Nephron progenitor cell (in vitro differentiated cells): Measurements from ENCODE around the gene RBMY1F.
"Not testable (repeated sequence)": the region's sequence is repeated elsewhere in the genome, so short reads cannot be mapped to it uniquely, and the experiment has no call there.

Source experiments
- DNase-seq: peaks from one replicate; pipeline ENCODE4 v3.0.0; 2021
- H3K27ac Mint-ChIP-seq: 2 replicates; pipeline ENCODE4 v1.8.0; 2021; ENCODE audit warnings: mild to moderate bottlenecking, moderate library complexity, mixed read lengths
- H3K27me3 Mint-ChIP-seq: 2 replicates; pipeline ENCODE4 v1.8.0; 2021; ENCODE audit warnings: mild to moderate bottlenecking, low read depth, mixed read lengths; ENCODE audit not compliant: poor library complexity
- H3K36me3 Mint-ChIP-seq: 2 replicates; pipeline ENCODE4 v1.8.0; 2021; ENCODE audit warnings: low read depth, mixed read lengths
- H3K4me1 Mint-ChIP-seq: 2 replicates; pipeline ENCODE4 v1.8.0; 2021; ENCODE audit warnings: mixed read lengths
- H3K4me3 Mint-ChIP-seq: 2 replicates; pipeline ENCODE4 v1.8.0; 2021; ENCODE audit warnings: mild to moderate bottlenecking, moderate library complexity, mixed read lengths
- H3K9me3 Mint-ChIP-seq: 2 replicates; pipeline ENCODE4 v1.8.0; 2021; ENCODE audit warnings: mild to moderate bottlenecking, moderate library complexity, mixed read lengths

RBMY1F gene

DNA sequence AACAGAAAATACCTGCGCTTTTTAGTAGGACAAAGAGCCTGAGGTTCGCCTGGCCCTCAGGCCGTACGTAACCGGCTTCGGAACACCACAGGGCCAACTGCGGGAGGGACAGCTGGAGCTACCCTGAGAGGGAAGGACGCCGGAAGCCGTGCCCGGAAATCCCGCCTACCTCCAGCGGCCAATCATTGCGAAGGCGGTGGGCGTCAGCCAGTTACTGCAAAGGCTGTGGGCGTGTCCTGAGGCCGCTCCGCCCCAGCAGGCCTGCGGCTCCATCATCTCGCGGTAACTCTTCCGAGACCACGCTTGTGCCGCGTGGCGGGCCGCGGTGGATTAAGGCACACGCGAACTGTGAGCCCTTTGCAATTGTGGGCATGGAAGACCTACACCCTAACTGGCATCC, at the start of gene RBMY1F:
Gene RBMY1F (minus strand): TSS at position 101 of the 400 bp plus-strand sequence. CDS start 1,954 bp downstream, outside the sequence.
- not testable (repeated sequence) for H3K4me3 Mint-ChIP-seq, DNase-seq, H3K36me3 Mint-ChIP-seq, H3K27me3 Mint-ChIP-seq, H3K9me3 Mint-ChIP-seq, H3K4me1 Mint-ChIP-seq, H3K27ac Mint-ChIP-seq

DNA sequence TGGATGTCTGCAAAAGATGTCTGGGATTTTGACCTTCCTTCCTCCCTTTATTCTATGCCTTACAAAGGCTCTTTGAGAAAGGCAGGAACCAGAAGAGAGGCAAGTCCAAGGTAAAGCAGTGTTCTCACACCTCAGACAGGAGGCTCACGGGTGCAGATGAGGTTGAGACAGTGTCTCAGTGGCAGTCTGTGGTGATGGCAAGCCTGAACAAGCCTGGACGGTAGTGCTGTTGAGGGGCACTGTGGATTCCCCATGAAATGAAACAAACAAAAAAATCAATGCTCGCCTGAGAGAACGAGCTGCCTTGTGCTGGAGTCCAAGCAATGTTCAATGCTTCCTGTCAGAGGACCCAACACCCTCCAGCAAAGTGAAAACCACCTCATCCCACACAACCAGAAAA, 31.6 kb downstream of the RBMY1F start:
- not testable (repeated sequence) for H3K27me3 Mint-ChIP-seq, DNase-seq, H3K27ac Mint-ChIP-seq, H3K4me1 Mint-ChIP-seq, H3K4me3 Mint-ChIP-seq, H3K36me3 Mint-ChIP-seq, H3K9me3 Mint-ChIP-seq

DNA sequence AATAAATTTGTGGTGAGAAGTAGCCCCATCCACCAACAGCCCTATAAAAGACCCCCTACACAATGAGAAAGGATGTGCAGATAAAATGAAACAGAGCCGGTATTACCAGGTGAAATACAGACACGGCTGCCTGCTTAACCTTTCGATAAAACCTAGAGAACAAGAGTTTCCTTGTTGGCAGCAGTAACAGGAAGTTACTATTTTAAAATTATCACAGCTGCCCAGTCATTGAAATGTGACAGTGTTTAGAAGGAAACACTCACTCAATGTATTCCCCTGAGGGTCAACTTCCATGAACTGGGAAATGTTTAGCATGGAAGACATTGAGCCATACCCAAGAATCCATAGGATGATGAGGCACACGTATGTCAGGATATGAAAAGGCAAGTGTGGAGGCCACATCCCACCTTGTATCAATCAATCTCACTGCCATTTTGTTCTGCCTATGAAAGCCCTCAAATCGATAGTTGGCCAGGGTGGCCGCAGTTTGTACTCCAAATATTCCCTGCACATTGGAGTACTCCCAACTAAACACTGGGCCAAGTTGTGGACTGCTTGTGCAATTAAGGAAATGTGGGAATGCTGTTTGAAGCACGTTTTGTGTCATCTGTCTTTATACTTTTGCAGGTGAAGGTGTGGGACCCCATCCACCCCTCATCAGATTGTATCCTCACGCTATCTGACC, 41.6 kb downstream of the RBMY1F start:
- not testable (repeated sequence) for H3K4me3 Mint-ChIP-seq, H3K9me3 Mint-ChIP-seq, H3K4me1 Mint-ChIP-seq, H3K36me3 Mint-ChIP-seq, DNase-seq, H3K27ac Mint-ChIP-seq, H3K27me3 Mint-ChIP-seq

DNA sequence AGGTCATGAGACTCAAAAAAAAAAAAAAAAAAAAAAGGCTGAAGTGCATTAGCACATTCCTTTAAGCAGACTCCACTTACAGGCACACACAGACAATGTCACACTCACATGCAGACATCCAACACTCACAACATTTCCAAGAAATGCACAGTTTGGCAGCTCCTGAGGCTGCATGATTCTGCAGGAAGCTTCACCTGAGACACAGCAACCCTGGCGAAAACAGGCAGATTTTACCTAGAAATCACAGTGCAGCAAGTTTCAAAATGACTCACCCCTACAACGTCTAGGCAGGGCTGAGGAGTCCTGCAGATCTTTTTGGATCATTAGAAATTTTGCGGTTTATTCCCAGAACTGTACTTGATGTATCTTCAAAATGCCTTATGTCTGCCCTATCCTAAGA, 48.0 kb downstream of the RBMY1F start:
- not testable (repeated sequence) for H3K9me3 Mint-ChIP-seq, H3K4me1 Mint-ChIP-seq, H3K27ac Mint-ChIP-seq, H3K4me3 Mint-ChIP-seq, DNase-seq, H3K36me3 Mint-ChIP-seq, H3K27me3 Mint-ChIP-seq

DNA sequence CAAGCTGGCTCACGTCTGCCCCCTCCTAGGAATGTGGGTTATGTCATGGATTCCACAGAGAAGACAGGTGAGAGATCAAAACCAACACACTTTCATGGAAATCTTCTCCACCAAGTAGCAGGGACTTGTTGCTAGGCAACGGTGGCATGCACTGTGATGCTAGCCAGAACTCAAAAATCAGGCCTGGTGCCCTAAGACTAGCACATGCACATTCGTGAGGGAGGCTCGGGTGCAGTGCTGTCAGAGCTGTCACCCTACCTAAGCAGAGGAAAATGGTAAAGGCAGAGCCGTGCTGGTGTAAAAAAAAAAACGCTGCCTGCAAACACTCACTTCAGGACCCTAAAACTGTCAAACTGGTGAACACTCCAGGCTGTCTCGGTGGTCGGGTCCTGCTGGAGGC, 52.2 kb downstream of the RBMY1F start:
- H3K4me1 Mint-ChIP-seq, H3K36me3 Mint-ChIP-seq, H3K4me3 Mint-ChIP-seq, H3K9me3 Mint-ChIP-seq, DNase-seq, H3K27me3 Mint-ChIP-seq, H3K27ac Mint-ChIP-seq: not testable (repeated sequence)
